ENCODE results near the gene LPAR6. TPM values are rescaled to one million over a fixed set of nuclear protein-coding genes. Genes with fewer than 3 reads are reported as not detected.

Gene LPAR6
- total RNA-seq, 4 donors from 2014 or later: 16.8 to 42.5 (median 23.4) TPM

DNA sequence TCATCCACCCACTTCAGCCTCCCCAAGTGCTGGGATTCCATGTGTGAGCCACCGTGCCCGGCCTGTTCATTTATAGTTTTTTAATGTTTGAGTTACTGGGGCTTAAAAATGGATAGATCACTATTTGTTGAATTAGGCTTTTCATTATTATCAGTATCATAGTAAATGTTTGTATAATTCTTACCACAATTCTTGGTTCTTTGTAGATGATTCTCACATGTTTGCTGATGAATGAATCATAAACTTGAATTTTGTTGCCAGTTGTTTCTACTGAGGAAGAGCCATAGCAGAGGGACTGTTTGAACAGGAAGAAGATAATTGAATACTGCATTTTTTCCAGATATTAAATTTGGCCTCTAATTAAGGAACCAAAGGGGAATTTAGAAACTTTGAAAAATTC lies 2.6 kb upstream of the LPAR6 start:
- H3K27me3 ChIP-seq: no peaks in the 10 kb centered on the region
- TF ChIP-seq, protein P1, sequence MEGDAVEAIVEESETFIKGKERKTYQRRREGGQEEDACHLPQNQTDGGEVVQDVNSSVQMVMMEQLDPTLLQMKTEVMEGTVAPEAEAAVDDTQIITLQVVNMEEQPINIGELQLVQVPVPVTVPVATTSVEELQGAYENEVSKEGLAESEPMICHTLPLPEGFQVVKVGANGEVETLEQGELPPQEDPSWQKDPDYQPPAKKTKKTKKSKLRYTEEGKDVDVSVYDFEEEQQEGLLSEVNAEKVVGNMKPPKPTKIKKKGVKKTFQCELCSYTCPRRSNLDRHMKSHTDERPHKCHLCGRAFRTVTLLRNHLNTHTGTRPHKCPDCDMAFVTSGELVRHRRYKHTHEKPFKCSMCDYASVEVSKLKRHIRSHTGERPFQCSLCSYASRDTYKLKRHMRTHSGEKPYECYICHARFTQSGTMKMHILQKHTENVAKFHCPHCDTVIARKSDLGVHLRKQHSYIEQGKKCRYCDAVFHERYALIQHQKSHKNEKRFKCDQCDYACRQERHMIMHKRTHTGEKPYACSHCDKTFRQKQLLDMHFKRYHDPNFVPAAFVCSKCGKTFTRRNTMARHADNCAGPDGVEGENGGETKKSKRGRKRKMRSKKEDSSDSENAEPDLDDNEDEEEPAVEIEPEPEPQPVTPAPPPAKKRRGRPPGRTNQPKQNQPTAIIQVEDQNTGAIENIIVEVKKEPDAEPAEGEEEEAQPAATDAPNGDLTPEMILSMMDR (IDR thresholded peaks at IDR 0.05): no peak
- TF ChIP-seq POLR2A (IDR thresholded peaks at IDR 0.05): no peak
- peaks cover 10 to 11% of the 10 kb centered on the region in 2 donors for H3K4me1 ChIP-seq
- no peaks in the 10 kb centered on the region for H3K9me3 ChIP-seq
- WGBS, 2 donors: 90 to 91% methylated on average over 2 of the region's 2 CpGs
- intact Hi-C loops (cut with DNase I): loop anchor here (10.0 kb wide), 1 partner anchor 119 kb away; the partner anchor contains the start of gene RCBTB2
- no peaks in the 10 kb centered on the region for H3K36me3 ChIP-seq
- no peak for DNase-seq
- H3K27ac ChIP-seq: no peak overlapping the region
- H3K4me3 ChIP-seq (replicated peaks in 1 of 3): no peak overlapping the region

DNA sequence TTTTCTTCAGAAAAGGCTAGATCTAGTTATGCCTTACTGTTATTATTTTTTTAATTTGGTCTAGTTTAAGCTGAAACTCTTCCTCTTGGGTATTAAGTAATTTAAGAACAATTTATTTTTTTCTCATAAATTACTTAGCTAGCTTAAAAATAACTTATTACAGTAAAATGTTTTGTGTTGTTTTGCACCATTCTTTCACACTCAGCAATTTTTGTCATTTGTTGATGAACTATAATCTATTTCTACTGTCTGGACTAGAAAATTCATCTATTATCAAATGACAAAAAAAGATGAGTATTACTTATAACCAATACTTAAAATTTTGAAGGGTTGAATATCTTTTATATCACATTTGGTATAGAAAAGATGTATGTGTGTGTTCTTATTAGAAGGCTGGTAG lies 1.6 kb upstream of the LPAR6 start:
- Histone ChIP-seq H3K9me3 (no peaks in the 10 kb centered on the region), H3K27me3 (no peaks in the 10 kb centered on the region), H3K36me3 (no peaks in the 10 kb centered on the region), H3K4me1 (peaks cover 17 to 18% of the 10 kb centered on the region in 2 donors), H3K4me3 (replicated peaks in 1 of 3) (no peak overlapping the region), H3K27ac (no peak overlapping the region)
- no peak for DNase-seq
- intact Hi-C loops (cut with DNase I): loop anchor here (10.0 kb wide), 1 partner anchor 120 kb away; the partner anchor contains the start of gene RCBTB2
- no peak for TF ChIP-seq POLR2A (IDR thresholded peaks at IDR 0.05)
- TF ChIP-seq, protein P1 (IDR thresholded peaks at IDR 0.05): no peak

DNA sequence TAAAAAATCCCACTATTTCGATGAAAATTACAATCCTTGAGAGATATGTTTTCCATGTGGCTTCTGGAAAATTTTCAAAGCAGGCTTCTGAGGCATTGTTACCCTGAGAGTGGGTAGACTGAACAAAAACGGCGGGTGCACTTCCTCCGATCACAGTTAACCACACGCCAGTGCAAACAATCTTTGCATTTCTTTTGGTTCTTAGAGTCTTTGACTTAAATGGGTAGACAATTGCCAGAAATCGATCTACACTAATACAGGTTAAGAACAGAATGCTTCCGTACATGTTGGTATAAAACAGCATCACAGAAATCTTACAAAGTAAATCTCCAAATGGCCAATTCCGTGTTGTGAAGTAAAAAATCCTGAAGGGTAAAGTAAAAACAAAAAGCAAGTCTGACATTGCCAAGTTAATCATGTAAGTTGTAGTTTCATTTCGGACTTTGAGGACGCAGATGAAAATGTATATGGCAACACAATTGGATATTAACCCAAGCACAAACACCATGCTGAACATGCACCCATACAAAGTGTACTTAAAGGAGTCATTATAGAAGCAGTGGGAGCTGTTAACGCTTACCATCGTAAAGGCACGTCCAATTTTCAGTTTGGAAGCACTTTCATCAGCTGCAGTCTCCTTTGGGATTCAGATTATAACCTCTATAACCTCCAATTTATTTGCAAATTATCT lies 927 bp downstream of the LPAR6 start:
- no peaks in the 10 kb centered on the region for H3K36me3 ChIP-seq
- peak in 1 of 2 donors; percentile 17 for TF ChIP-seq POLR2A (IDR thresholded peaks at IDR 0.05)
- TF ChIP-seq, protein P1 (IDR thresholded peaks at IDR 0.05): no peak
- 2 to 7% methylated on average over 13 of the region's 13 CpGs for WGBS, 2 donors
- H3K4me3 ChIP-seq (replicated peaks in 1 of 3): peak overlapping the region in 2 of 3 donors; percentile 27 to 28
- H3K27me3 ChIP-seq: no peaks in the 10 kb centered on the region
- H3K4me1 ChIP-seq: peaks cover 18% of the 10 kb centered on the region in 2 donors
- peak overlapping the region; percentile 51 to 90 (median 77) for H3K27ac ChIP-seq
- DNase-seq: no peak
- intact Hi-C loops (cut with DNase I): loop anchor here (10.0 kb wide), 1 partner anchor 123 kb away; the partner anchor contains the start of gene RCBTB2
- H3K9me3 ChIP-seq: no peaks in the 10 kb centered on the region

DNA sequence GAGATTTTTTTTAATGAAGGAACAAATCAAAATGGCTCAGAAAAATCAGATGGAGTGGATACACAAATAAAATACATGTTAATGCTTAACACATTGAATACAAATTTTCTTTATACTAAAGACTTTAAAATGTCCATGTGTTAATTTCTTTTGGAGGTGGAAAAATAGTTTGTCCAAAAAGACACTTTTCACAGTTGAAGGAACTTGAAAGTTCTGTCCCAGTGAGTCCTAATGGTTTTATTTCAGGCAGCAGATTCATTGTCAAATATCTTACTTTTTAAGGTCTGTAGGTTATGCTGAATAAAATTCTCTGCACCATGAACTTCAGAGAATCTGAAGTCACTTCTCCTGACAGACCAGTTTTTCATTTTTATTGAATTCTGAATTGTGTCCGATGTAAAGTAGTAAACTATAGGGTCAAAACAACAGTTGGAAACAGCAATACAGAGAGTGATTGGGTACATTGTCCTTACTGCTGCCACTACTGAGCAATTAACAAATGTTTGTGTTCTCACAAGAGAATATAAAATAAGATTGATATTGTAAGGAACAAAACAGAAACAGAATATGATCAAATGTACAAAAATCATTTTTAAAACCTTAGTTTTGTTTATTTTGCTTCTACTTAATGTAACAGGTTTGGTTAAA lies 1.6 kb downstream of the LPAR6 start:
- no peaks in the 10 kb centered on the region for H3K9me3 ChIP-seq
- H3K4me1 ChIP-seq: peaks cover 25% of the 10 kb centered on the region in 2 donors
- no peak for DNase-seq
- intact Hi-C loops (cut with DNase I): loop anchor here (10.0 kb wide), 1 partner anchor 124 kb away; the partner anchor contains the start of gene RCBTB2
- no peaks in the 10 kb centered on the region for H3K27me3 ChIP-seq
- TF ChIP-seq, protein P1 (IDR thresholded peaks at IDR 0.05): no peak
- no peak for TF ChIP-seq POLR2A (IDR thresholded peaks at IDR 0.05)
- peak overlapping the region in 2 of 3 donors; percentile 27 to 28 for H3K4me3 ChIP-seq (replicated peaks in 1 of 3)
- peak overlapping the region; percentile 51 to 90 (median 77) for H3K27ac ChIP-seq
- H3K36me3 ChIP-seq: no peaks in the 10 kb centered on the region
- 3 to 14% methylated on average over 1 of the region's 1 CpG for WGBS, 2 donors

DNA sequence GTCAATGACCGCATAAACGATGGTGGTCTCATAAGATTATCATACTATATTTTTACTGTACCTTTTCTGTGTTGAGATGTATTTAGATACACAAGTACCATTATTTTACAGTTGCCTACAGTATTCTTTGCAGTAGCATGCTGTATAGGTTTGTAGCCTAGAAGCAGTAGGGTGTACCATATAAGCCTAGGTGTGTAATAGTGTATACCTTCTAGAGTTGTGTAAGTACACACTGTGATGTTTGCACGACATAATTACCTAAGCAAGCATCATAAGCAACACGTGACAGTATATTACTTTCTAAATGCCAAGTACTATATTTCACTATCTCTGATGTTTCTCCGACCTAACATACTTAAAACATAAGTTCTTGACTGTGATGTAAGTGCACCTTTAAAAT lies 2.7 kb downstream of the LPAR6 start:
- Histone ChIP-seq H3K27ac (peak overlapping the region; percentile 0 to 90 (median 77)), H3K9me3 (no peaks in the 10 kb centered on the region), H3K4me3 (replicated peaks in 1 of 3) (peak overlapping the region in 2 of 3 donors; percentile 9 to 28), H3K27me3 (no peaks in the 10 kb centered on the region), H3K4me1 (peaks cover 32 to 34% of the 10 kb centered on the region in 2 donors), H3K36me3 (no peaks in the 10 kb centered on the region)
- peak in 1 of 2 donors; percentile 12 for TF ChIP-seq POLR2A (IDR thresholded peaks at IDR 0.05)
- TF ChIP-seq, protein P1 (IDR thresholded peaks at IDR 0.05): no peak
- intact Hi-C loops (cut with DNase I): loop anchor here (10.0 kb wide), 1 partner anchor 125 kb away; the partner anchor contains the start of gene RCBTB2
- WGBS, 2 donors: 51 to 73% methylated on average over 5 of the region's 5 CpGs
- DNase-seq: no peak
